GM18498 (cell line): ENCODE measurements around the gene VSIR.

Experiments used
- ATAC-seq: cut with Tn5 transposase; IDR thresholded peaks from one replicate; pipeline ENCODE4 v1.9.1; 2021; ENCODE audit warnings: mild to moderate bottlenecking, moderate library complexity; ENCODE audit not compliant: unreplicated experiment

The VSIR gene

DNA sequence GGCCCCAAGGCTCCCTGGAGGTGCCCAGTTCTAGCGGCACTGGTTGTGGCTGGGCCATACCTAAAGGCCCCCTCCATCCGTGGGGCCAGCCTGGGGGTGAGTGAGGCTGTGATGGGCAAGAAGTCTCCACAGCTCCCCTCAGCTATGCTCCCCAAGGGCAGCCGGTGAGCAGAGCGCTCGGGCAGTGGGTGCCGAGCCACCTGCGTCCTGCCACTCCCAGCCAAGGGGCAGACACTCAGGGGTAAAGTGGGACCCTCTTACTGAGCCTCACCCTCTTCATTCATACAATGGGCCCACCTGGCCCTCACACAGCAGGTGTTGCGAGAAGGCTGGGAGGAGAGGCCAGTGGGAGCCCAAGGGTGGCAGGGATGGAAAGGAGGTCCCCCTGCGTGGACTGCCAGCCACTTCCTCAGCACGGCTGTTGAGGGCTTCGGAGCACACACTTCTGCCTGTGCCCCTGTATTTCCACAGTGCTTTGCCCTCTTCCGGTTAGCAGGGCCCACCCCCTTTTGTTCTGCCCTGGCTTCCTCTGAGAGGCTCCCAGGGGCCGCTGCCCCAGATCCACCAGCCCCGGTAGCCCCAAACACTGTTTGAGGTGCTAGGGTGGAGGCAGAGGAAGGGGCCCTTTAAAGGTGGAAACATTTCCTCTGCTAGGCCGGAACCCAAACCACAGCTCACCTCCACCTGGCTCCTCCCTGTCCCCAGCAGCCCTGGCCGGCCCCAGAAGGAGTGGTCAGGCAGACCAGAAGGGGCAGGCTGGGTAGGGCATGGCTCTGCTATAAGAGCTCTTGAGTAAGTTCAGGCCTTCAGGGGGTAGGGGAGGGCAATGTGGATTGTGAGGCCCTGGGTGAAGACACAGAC lies 37.4 kb downstream of the VSIR start:
- no peak for ATAC-seq

DNA sequence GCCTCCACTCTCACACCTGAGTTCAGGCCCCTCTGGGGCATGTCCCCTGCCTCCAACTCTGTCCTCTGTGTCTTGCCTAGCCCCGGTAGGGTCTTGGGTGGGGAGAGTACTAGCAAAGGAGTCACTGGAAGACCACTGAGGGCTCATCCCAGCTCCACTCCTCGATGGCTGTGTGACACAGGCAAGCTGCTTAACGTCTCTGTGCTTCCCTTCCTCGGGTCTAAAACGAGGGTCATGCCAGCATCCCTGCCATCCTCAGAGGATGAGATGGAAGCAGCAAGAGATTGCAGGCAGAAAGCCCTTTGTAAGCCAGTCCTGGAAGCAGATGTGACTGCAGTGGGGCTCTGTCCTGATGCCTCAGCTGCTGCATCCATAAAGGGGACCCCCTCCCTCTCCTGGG lies 38.5 kb downstream of the VSIR start:
- no peak for ATAC-seq

DNA sequence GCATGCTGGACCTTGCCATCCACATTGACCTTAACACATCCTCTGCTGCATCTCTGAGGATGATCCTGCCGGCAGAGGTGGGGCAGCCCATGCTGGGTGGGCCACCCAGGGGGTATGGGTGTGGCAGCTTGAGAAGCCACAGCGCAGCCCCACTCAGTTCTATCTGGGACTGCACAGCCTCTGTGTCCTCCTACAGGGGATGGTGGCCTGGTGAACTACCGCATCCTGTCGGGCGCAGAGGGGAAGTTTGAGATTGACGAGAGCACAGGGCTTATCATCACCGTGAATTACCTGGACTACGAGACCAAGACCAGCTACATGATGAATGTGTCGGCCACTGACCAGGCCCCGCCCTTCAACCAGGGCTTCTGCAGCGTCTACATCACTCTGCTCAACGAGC lies 41.5 kb downstream of the VSIR start:
- ATAC-seq: no peak

DNA sequence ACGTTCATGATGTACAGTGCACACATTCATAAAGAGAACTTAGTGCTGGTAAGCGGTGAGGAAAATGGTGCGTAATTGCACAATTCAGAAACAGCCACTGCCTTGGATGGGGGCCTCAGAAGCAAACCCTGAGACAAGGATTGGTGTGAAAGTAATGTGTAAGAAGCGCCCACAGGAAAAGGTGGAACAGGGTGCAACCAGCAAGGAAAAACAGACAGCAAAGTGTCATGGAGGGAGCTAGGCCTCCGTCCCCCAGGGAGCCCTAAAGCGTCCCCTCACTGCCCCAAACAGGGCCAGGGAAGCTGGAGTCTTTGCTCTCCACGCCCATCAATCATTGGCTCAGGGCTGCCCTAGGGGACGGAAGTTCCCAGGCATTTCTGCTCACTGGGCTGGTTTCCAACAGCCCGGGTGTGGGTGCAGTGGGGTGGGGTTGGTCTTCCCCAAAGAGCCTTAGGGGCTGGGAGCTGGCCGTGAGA lies 44.1 kb downstream of the VSIR start:
- ATAC-seq: no peak

DNA sequence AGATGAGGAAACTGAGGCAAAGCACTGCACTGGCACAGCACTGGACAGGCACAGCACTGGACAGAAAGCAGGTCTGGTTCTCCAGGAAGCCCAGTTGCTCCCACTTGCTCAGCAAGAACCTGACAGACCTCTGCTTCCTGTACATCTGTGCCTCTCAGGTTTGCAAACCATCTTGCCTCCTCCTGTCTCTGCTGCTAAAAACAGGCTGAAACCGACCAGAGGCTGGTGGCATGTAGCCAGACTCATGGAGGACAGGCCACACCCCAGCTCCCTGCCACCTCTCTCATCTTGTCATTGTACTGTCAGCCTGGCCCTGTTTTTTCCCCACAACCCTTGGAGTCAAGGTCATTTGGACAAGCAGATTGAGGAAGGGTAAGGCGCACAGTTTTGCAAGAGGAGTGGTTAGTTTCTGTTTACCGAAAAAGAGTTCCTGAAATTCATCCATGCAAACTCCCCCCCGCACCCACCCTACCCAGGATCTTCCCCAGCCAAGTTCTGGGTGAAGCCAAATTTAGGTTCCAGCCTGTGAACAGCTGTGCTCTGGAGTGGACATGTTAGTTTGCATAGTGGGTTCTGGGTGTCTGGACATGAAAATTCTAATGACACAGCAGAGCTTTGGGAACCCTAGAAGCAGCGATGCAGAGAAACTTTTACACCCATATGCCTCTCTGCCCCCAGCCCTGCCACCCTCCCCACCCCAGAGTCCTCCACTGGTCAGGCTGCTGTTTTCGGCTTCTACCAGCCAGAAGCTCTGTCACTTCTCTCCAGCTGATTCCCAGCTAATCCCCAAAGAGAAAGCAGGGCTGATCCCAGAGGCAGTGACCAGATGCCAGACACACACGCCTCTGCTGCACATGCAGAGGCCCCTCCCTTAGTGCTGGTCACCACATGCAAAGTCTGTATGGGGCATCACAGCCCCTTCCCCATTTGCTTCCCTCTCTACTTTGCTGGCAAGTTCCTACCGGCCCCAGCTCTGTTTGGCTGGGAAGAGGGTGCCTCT lies 45.3 kb downstream of the VSIR start:
- ATAC-seq: peak; percentile 60

DNA sequence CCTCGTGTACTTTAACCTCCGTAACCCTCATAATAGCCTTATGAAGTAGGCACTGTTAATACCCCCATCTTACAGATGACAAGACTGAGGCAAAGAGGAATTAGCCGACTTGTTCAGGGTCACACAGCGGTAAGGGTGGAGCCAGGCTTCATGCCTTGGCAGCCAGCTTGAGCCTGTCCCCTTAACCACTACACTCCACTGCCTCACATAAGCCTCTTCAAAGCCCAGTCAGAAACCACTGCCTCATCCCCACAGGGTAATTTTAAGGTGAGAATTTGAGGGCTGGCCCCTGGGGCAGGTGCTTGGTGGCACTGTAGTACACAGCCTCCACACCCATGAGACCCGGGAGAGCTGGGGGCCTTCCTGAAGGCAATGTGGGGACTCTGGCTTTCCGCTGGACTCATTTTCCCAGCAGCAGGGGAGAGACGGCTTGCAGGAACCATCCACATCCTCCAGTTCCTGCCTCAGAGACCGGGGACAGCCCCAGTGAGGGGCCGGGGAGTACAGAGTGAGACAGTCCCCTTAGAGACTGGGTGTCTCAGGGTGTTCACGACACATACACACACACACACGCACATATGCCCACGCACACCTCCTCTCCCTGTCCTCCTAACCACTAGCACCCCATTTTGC lies 46.1 kb downstream of the VSIR start:
- peak; percentile 45 for ATAC-seq

DNA sequence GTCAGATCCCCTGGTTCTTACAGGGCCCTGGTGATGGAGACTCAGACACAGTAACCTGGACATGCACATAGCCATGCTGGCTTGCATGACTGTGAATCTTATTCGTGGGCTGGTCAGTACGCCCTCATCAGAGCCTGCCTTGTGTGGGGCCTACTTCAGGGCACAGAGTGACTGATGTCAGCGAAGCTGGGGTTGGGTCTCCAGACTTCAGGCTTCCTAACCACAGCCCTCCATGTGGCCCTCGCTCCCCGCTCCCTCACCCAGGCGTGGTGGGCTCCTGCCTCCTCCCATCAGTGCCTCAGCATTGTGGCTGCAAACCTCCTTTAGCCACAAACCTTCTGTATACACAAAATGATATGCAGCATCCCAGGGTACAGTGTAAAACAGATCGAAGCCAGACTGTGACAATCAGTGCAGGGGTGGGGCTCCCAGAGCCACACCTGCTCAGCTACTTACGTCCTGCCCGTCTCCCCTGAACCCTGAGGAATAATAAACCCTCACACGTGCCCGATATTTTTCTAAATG lies 46.7 kb downstream of the VSIR start:
- no peak for ATAC-seq

DNA sequence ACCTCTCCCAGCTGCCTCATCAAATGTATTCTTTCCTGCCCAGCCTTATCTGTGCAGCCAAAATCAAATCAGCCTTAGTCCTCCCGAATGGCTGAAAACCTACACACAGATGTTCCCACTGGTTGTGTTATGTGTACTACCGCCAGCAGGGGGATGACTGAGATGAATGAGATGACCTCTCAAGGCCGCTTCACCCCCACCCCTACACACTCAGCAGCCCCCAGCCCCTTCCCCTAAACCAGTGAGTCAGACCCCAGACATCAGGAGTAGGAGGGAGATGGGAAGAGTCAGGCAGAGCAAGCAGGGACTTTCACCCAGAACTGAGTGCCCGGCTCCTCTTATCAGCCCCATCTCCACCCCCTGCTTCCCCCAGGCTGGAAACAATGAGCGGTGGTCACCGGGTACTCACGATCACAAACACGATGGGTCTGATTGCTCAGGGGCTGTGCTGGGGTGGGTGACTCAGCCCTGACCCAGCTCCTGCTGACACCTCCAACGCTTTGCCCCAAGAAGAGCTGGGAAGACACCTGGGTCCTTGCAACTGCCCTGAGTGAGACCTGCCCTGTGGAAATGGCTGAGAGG lies 47.2 kb downstream of the VSIR start:
- ATAC-seq: no peak

DNA sequence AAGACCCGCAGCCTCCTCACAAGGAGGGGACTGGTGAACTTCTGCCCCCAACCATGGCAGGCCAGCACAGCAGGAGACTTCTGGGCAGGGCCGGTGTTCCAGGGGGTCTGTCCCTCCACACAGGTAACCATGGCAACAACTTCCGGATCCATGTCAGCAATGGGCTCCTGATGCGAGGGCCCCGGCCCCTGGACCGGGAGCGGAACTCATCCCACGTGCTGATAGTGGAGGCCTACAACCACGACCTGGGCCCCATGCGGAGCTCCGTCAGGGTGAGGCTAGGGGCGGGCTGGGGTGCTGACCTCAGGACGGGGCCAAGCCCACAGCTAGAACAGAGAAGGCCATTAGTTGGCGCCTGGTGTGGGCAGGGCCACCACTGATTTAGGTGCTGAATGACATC lies 48.1 kb downstream of the VSIR start:
- no peak for ATAC-seq

DNA sequence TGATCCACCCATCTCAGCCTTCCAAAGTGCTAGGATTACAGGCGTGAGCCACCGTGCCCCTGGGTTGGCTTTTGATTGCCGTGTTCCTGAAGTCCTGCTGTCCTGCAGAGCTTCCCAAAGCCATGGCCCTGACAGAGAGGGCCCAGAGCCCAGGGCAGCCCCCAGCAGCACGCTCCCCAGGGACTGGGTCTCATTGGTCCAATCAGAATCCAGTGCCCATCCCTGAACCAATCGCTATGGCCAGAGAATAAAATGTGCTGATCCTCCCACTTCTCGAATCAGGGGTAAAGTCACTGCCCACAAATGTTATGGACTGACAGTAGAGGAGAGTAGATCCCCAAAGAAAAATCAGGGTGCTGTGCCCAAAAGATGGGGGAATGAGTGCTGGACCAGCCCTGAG lies 48.8 kb downstream of the VSIR start:
- ATAC-seq: no peak

DNA sequence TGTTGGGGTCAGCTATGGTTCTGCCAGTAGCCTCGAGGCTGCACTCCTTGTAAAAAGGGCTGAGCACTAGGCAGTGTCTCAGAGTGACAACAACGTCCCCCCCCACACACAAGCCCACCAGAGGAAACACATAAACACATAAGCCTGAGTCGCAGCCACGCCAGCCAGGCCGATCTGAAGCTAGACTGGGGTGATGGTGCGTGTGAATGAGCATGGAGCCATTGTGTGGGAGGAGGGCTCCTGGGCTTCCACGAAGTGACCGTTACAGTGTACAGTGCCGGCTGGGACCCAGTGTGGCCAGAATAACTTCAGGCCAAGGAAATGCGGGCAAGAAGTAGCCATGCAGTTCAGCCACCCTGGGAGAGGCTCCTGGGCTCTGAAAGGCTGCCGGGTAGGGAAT lies 50.0 kb downstream of the VSIR start:
- ATAC-seq: no peak

DNA sequence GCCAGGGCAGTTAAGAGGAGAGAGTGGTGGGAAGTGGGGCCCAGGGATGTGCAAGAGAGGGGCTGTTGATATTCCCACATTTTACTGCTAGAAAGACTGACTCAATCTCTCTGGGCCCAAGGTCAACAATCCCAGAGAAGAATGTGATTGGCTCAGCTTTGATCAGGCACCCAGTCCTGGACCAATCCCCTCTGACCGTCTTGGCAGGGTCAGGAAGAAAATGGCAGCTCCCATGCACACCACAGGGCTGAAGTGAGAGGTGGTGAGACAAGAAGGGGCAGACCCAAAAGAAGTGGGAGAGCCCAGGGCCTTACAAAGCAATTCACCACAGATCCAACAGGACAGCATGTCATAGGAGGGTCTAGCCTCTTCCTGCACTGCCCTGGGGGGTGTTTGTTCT lies 50.5 kb downstream of the VSIR start:
- ATAC-seq: no peak

DNA sequence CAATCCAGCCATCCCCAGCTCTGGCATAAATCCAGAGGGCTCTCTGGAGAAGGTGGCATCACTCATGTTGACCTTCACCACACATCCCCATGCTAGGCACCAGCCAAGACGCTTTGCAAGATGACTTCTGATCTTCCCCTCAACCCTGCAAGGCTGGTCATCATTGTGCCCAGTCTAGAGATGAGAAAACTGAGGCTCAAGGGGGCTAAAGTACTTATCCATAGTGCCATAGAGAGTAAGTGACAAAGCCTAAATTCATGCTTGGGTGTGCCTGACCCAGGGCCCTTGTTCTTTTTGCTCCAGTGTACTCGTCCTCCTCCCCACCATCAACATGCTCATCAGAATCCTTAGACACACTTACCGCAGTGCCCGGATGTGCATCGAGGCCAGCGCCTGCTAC lies 52.0 kb downstream of the VSIR start:
- ATAC-seq: no peak

DNA sequence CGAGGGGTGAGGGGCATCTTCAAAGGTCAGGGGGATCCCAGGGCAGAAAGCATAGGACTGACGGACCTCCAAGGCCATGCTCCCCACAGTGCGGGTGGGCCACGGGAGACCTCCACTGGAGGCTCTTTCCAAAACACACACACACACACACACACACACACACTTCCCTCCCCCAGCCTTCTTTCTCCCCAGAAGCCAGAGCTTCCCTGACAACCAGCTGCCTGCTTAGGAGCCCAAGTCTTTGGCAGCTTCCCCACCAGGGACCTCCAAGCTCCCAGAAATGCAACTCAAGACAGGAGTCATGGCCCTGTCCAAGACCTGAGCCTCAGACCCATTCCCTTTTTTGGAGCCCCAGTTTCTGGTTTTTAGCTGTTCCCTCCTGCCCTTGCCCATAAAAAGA lies 53.0 kb downstream of the VSIR start:
- no peak for ATAC-seq

DNA sequence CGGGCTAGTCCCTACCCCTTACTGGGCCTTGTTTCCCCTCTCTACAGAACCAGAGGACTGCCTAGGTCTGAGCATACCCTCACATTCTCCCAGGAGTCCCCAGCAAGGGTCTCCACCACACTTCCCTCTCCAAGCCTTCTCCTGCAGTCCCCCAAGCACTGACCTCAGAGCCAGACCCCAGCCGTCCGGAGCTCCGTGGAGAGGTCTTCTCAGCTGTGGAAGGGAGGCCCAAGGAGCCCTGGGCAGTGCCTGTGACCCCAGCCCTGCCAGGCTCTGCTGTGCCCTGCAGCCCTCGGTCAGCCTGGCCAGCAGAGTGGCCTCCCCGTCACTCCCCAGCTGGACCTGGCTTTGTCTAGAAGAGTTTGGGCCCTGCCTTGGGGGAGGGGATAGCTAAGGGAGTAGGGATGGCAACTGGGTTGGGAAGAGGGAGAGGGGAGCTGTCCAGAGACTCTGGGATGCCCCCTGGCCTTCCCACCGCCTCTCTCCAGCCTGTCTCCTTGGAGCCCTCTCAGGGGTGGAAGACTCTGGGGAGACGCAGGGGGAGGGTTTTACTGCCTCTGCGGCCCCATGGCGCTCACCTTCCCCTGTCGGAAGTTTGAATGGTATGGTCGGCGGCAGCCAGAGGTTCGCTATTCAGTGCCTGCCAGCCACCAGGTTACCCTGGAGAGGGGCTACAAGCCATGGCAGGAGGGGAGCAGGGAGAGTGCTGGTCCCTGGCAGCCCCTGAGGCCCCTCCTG lies 53.7 kb downstream of the VSIR start, which contains the start of gene C10orf105:
C10orf105 (minus strand) TSS at position 315 of the 738 bp plus-strand sequence. CDS start 3,441 bp downstream, outside the sequence.
- no peak for ATAC-seq

DNA sequence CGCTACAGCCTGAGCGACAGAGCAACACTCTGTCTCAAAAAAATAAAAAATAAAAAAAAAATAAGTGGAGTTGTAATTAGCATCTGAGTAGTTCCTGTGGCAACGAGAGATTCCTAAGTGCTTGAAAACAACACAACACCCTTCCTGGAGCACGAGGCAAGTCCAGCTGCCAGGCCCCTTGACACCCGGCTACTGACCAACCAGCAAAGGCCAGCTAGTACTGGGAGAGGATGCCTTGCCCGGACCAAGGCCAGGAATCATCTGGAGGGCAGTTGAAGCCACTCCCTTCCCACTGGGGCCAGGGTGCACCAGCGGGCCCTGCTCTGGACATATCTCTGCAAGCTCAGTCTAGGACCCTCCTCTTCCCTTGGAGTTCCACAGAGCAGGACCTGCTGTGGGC lies 54.3 kb downstream of the VSIR start:
- no peak for ATAC-seq

DNA sequence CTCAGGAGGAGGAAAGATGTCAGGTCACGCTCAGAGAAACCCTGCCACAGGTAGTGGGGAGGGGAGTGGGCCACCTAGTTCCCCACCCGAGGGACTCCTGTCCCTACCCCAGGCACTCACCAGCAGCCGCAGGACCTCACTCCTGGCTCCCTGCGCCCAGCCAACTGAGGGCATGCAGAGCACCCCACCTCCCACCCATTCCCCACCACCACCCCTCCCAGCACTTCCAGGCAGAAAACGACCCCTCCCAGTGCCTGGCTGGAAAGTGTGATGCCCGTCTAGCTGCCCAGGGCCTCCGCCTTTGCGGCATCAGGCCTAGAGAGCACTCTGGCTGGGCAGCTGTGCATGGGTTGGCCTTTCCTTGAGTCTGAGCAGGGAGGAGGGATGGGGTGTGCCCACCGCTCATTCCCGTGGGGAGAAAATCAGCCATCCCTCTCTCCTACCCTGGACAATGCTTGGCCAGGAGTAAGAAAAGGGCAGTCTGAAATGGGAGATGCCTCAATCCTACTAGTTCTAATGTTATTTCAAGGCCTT lies 55.1 kb downstream of the VSIR start:
- no peak for ATAC-seq

DNA sequence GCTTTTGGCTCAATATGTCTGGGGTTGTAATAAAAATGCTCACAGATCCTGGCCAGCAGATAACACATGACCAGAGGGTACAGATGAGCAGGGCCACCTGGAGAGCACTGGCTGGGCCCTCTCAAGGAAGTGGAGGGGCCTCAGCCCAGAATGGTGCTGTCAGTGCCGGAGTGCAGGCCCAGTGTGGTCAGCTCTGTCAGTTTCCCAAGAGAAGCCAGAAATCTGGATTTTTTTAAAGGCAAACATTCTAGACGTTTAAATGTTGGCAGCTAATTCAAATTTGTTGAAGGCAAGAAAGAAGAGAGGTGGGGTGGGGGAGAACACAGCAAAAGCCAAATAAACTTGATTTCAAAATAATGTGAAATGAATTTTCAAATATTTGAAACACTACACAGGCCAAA lies 55.8 kb downstream of the VSIR start:
- no peak for ATAC-seq

DNA sequence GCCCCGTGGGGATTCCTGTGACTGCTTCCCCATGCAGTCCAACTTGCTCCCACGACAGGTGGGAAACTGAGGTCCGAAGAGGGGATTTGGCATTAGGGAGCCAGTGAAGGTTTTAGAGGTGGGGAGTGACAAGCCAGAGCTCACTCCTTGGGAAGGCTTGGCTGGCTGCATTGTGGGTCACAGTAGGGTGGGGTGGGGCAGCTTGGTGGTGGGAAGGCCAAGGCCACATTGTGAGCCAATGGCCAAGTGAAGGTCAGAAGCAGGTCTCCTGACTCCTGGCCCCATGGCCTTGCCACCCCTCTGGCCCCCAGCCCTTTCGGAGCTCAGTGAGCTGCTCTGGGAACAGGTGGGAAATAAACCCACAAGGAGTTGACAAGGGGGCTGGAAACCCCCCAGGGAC lies 56.3 kb downstream of the VSIR start:
- no peak for ATAC-seq

DNA sequence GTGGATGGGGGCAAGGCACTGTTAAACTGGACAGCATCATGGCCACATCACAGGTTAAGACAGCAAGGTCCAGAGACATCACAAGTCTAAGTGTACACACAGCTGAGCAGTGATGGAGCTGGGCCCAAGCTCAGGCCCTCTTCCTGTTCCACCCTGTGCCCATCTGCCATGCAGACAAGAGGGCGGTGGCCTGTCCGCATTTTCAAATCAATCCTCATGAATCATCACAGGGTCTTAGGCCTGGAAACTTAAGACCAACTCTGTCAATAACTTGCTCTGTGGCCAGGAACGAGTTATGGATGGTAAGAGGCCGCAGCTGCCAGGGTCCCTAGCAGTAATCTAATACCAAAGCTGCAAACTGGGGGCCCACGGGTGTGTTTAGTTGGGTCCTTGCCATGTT lies 56.9 kb downstream of the VSIR start:
- no peak for ATAC-seq
